ENCODE measurements around the gene CCDC86. TPM values are rescaled to one million over a fixed set of nuclear protein-coding genes. Genes with fewer than 3 reads are reported as not detected.
A peak's percentile ranks its signal among the peaks of the same experiment; 100 is the strongest.

Gene CCDC86
- polyA plus RNA-seq, 1 donor from 2014 or later: 21.1 TPM

GRCh38 chr11:60866911-60867870, 25.3 kb downstream of the CCDC86 start, which contains the start of gene ZP1:
TSS of gene ZP1 (plus strand) at chr11:60867542. CDS start at chr11:60867562, 20 bp downstream.
- Mint-ChIP-seq H3K4me1 (no peaks in the 10 kb centered on the region), H3K27ac (peak within 1 kb of the TSS in 1 of 3 donors; percentile 60), H3K9me3 (no peaks in the 10 kb centered on the region), H3K36me3 (peaks cover 3% of the 10 kb centered on the region), H3K4me3 (no peak within 1 kb of the TSS), H3K27me3 (peaks cover 2% of the 10 kb centered on the region)

- Mint-ChIP-seq H3K4me3 (no peak overlapping the region), H3K36me3 (peaks cover 3% of the 10 kb centered on the region), H3K27ac (no peak overlapping the region), H3K27me3 (peaks cover 2% of the 10 kb centered on the region), H3K9me3 (no peaks in the 10 kb centered on the region), H3K4me1 (no peaks in the 10 kb centered on the region)
Measured at GRCh38 chr11:60867871-60868681, 26.2 kb downstream of the CCDC86 start.

GRCh38 chr11:60868682-60869450, 27.0 kb downstream of the CCDC86 start:
- Mint-ChIP-seq H3K36me3 (peaks cover 3% of the 10 kb centered on the region), H3K9me3 (no peaks in the 10 kb centered on the region), H3K4me1 (no peaks in the 10 kb centered on the region), H3K27ac (peak overlapping the region in 1 of 3 donors; percentile 79), H3K4me3 (no peak overlapping the region), H3K27me3 (no peaks in the 10 kb centered on the region)

- H3K4me3 Mint-ChIP-seq: peak overlapping the region in 1 of 4 donors; percentile 71
- H3K36me3 Mint-ChIP-seq: peaks cover 3% of the 10 kb centered on the region
- H3K9me3 Mint-ChIP-seq: no peaks in the 10 kb centered on the region
- H3K4me1 Mint-ChIP-seq: no peaks in the 10 kb centered on the region
- H3K27ac Mint-ChIP-seq: peak overlapping the region in 1 of 3 donors; percentile 79
- H3K27me3 Mint-ChIP-seq: no peaks in the 10 kb centered on the region
Measured at GRCh38 chr11:60869451-60869825, 27.5 kb downstream of the CCDC86 start.

- Mint-ChIP-seq H3K4me3 (no peak overlapping the region), H3K27me3 (no peaks in the 10 kb centered on the region), H3K9me3 (no peaks in the 10 kb centered on the region), H3K36me3 (peaks cover 3% of the 10 kb centered on the region), H3K4me1 (no peaks in the 10 kb centered on the region), H3K27ac (no peak overlapping the region)
Measured at GRCh38 chr11:60870276-60870675, 28.4 kb downstream of the CCDC86 start.

GRCh38 chr11:60870733-60871377, 28.9 kb downstream of the CCDC86 start:
- no peaks in the 10 kb centered on the region for H3K27me3 Mint-ChIP-seq
- no peaks in the 10 kb centered on the region for H3K36me3 Mint-ChIP-seq
- no peaks in the 10 kb centered on the region for H3K4me1 Mint-ChIP-seq
- no peak overlapping the region for H3K27ac Mint-ChIP-seq
- no peak overlapping the region for H3K4me3 Mint-ChIP-seq
- no peaks in the 10 kb centered on the region for H3K9me3 Mint-ChIP-seq

GRCh38 chr11:60871378-60872061, 29.6 kb downstream of the CCDC86 start:
- H3K27ac Mint-ChIP-seq: no peak overlapping the region
- no peaks in the 10 kb centered on the region for H3K9me3 Mint-ChIP-seq

GRCh38 chr11:60872124-60872960, 30.4 kb downstream of the CCDC86 start:
- H3K36me3 Mint-ChIP-seq: no peaks in the 10 kb centered on the region
- H3K27ac Mint-ChIP-seq: no peak overlapping the region
- no peaks in the 10 kb centered on the region for H3K9me3 Mint-ChIP-seq
- H3K27me3 Mint-ChIP-seq: no peaks in the 10 kb centered on the region
- no peak overlapping the region for H3K4me3 Mint-ChIP-seq
- no peaks in the 10 kb centered on the region for H3K4me1 Mint-ChIP-seq

More at GRCh38 chr11:60871378-60872061, 29.6 kb downstream of the CCDC86 start:
- Mint-ChIP-seq H3K4me1 (no peaks in the 10 kb centered on the region), H3K27me3 (no peaks in the 10 kb centered on the region), H3K36me3 (no peaks in the 10 kb centered on the region), H3K4me3 (no peak overlapping the region)

- no peak overlapping the region for H3K27ac Mint-ChIP-seq
- no peaks in the 10 kb centered on the region for H3K27me3 Mint-ChIP-seq
- no peak overlapping the region for H3K4me3 Mint-ChIP-seq
- H3K9me3 Mint-ChIP-seq: no peaks in the 10 kb centered on the region
- H3K4me1 Mint-ChIP-seq: no peaks in the 10 kb centered on the region
- no peaks in the 10 kb centered on the region for H3K36me3 Mint-ChIP-seq
Measured at GRCh38 chr11:60872961-60873524, 31.1 kb downstream of the CCDC86 start.

GRCh38 chr11:60873533-60873932, 31.6 kb downstream of the CCDC86 start:
- H3K9me3 Mint-ChIP-seq: no peaks in the 10 kb centered on the region
- no peaks in the 10 kb centered on the region for H3K27me3 Mint-ChIP-seq
- H3K4me3 Mint-ChIP-seq: no peak overlapping the region

GRCh38 chr11:60874421-60875365, 32.8 kb downstream of the CCDC86 start:
- no peaks in the 10 kb centered on the region for H3K27me3 Mint-ChIP-seq
- no peak overlapping the region for H3K4me3 Mint-ChIP-seq
- H3K36me3 Mint-ChIP-seq: no peaks in the 10 kb centered on the region
- no peaks in the 10 kb centered on the region for H3K9me3 Mint-ChIP-seq
- H3K4me1 Mint-ChIP-seq: no peaks in the 10 kb centered on the region
- H3K27ac Mint-ChIP-seq: no peak overlapping the region

More at GRCh38 chr11:60873533-60873932, 31.6 kb downstream of the CCDC86 start:
- Mint-ChIP-seq H3K36me3 (no peaks in the 10 kb centered on the region), H3K4me1 (no peaks in the 10 kb centered on the region), H3K27ac (no peak overlapping the region)
